8988T (cell line): ENCODE data around the gene KCNG1.
"Not testable (repeated sequence)": the region's sequence is repeated elsewhere in the genome, so short reads cannot be mapped to it uniquely, and the experiment has no call there.

Source experiments
- DNase-seq: peaks from one replicate; pipeline ENCODE4 v3.0.0; 2011

Gene KCNG1, protein sequence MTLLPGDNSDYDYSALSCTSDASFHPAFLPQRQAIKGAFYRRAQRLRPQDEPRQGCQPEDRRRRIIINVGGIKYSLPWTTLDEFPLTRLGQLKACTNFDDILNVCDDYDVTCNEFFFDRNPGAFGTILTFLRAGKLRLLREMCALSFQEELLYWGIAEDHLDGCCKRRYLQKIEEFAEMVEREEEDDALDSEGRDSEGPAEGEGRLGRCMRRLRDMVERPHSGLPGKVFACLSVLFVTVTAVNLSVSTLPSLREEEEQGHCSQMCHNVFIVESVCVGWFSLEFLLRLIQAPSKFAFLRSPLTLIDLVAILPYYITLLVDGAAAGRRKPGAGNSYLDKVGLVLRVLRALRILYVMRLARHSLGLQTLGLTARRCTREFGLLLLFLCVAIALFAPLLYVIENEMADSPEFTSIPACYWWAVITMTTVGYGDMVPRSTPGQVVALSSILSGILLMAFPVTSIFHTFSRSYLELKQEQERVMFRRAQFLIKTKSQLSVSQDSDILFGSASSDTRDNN

DNA sequence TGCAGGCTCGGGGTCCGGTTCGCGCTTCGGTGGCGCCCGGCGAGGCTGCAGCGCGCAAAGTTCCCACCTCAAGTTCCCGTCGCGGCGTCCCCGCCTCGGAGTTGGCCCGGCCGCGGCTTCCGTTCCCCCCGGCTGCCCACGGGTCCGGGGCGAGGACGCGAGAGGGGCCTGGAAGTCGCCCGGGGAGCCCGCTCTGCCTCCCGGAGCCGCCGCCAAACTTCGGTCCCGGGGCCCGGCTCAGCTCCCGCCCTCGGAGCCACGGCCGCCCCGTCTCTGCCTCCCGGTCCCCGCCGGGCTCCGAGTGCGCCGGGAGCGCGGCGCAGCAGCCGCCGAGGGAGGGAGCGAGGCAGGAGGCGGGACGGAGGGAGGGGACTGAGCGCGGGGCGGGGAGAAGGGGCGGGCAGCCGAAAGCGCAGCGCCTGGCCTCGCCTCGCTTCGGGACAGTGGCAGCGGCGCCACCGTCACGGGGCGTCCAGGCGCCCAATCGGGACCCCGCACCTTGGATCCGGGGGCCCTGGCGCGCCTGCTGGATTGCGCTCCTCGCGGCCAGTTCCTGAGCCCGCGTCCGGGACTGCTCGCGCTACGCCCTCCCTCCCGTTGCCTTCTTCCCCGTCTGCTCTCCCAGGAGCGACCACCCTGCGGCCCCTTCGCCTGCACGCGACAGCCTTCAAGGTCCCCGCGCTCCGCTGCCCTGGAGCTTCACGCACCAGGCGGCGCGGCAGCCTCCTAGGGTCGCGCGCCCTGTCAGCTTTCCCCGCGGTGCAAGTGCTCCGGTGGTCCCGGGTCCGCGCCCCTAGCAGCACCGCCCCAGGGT lies at the start of gene KCNG1:
Gene KCNG1 (minus strand): TSS at position 305 of the 814 bp plus-strand sequence. CDS start 12,769 bp downstream, outside the sequence.
- DNase-seq, result peak; percentile 61

DNA sequence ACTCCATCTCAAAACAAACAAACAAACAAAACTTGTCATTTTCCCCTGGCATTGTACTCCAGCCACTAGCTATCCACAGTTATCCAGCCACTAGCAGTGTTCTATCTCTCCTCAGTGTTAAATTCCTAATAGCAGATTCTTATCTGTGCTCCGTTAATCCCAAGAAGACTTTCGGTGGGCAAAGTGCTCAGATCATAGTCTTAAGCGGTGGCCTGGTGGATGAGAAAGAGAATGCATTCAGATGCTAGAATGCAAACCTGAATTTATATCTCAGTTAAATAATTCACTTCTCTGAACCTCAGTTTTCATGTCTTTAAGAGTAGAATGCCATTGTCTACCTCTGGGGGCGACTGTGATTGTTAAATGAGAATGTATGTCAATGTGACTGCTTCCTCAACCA lies 47.7 kb upstream of the KCNG1 start:
- DNase-seq, result no peak

DNA sequence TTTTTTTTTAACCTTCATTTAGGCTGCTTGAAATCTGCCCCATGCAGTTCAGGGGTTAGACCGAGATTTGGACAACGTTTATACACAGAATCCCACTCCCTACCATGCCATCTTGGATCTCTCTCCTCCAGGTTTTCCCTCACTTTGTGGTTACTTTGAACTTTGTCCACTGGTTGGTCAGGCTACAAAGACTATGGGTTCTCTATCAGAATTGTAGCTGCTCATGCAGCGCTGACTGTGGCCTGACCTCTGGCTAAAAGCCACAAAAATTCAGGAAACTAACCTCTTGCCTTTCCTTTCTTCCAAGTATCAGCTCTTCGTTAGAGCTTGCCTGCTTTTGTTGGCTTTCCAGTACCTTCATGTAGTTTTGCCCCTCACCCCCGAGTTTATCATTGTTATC lies 44.9 kb upstream of the KCNG1 start:
- no peak for DNase-seq

DNA sequence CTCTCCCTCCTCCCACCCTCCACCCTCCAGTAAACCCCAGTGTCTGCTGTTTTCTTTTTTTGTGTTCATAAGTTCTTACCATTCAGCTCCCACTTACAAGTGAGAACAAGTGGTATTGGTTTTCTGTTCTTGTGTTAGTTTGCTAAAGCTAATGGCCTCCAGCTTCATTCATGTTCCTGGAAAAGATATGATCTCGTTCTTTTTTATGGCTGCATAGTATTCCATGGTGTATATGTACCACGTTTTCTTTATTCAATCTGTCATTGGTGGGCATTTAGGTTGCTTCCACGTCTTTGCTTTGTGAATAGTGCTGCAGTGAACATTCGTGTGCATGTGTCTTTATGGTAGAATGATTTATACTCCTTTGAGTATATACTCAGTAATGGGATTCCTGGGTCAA lies 42.7 kb upstream of the KCNG1 start:
- DNase-seq, result no peak

DNA sequence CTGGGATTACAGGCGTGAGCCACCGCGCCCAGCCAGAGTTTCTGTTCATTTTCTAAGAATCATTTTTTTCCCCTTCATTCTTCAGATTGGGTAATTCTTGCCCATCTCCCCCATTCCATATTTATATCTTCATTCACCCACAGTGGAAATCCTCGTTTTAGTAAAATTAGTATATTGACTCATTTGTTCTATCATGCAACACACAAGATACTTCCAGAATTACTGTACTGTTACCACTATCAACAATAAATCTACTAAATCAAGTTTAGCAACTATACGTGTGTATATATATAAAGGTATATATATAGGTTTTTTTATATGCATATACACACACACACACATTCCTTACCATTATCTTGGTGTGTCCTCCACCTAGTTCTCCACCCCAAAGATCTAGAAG lies 41.2 kb upstream of the KCNG1 start:
- DNase-seq, result no peak

DNA sequence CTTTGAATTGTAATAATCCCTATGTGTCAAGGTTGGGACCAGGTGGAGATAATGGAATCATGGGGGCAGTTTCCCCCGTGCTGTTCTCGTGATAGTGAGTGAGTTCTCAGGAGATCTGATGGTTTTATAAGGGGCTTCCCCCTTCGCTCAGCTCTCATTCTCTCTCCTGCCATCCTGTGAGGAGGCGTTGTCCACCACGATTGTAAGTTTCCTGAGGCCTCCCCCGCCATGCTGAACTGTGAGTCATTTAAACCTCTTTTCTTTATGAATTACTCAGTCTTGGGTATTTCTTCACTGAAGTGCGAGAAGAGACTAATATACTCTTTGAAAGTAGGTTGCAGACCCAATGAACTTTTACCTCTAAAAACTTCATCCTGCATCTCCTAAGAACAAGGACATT lies 39.2 kb upstream of the KCNG1 start:
- no peak for DNase-seq

DNA sequence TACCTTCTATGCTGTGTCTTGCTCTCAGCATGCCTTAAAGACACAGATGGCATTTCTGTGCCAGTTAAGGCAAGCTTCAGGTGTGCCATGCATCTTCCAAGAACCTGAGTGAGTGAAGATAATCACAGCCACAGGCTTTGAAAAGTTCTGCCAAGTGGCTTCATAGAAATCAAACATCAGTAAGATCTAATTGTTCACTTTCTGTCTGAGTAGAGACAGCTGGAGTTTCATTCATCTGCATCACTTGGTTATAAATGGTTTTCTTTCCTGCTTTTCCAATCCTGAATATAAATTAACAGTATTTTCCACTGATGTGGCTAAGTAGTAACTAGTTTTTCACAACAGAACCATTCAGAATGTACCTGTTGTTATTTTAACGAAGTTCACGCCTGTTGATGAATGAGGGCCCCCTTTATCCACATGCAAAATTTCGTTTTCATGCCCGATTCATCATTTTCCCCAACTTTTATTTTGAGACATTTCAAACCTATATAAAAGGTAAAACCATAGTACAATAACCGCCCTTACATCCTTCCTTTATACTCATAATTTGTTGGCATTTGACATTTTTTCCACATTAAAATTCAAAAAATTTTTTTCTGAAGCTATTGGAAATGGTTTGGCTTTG lies 38.6 kb upstream of the KCNG1 start:
- DNase-seq, result no peak

DNA sequence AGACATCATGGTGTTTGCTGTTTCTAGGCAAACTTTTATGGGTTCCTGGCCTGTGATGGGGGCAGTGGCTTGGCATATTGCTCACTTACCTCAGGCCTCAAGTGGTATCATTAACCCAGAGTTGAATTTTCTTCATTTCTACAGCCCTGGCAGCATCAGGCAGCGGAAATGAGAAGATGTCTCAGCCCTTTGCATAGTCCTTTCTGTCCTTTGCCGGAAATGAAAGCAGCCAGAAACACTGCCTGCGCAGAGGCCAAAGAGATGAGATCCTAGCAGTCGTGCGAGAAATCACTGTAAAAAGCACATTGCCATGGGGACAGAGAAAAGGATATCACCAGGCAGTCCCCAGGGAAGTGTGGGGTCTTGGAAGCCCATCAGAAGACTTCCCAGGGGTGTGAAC lies 37.4 kb upstream of the KCNG1 start:
- no peak for DNase-seq

DNA sequence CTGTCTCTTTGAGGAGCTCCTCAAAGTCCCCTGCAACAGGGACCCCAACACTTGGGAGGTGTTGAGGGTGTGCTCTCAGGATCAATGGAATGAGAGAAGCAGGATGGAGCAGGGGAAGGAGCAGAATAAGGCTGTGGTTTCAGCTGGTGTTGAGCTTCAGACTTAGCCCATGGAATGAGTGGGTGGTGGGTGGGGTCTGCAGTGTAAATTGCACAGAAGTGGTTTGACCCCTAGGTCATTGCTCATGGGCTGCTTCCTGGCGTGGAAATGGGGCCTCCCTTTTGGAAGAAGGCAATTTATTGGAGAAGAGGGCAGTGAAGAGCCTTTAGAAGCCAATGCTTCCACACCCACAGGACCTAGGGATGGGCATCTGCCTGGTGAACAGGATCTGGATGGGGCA lies 37.0 kb upstream of the KCNG1 start:
- DNase-seq, result no peak

DNA sequence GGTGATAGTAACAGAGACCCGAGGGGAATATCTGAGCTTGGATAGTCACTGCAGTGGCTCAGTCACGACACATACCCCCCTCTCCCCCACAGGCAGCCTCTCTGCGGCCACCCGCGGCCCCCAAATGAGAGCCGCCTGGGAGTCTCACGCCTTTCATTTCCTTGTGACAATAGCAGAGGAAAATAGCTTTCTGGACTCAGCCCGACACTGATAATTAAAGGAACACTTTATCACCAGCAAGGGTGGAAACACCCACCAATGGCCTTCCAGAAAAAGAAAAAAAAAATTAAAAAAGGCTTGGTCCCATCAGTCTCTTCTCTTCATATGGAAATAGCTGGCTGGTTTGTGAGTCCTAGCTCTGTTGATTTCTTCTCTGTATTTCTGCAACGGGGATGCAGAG lies 35.1 kb upstream of the KCNG1 start:
- DNase-seq, result no peak

DNA sequence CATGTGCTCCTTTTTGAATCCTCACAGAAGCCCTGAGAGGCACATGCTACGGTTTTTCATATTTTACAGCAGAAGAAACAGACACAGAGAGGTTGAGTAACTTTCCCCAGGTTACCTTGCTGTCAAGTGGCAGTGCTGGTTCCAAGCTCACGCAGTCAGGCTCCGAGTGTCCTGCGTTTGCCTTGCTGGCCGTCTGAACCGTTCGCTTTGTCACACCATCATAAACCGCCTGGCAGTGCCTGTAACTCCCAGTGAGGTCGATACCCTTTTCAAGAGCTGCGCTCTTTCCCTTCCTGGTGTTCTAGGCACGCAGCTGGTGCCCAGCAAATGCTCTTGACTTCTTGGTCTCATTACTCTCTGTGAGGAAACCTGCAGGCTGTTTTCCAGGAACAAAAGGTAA lies 31.3 kb upstream of the KCNG1 start:
- DNase-seq, result no peak

DNA sequence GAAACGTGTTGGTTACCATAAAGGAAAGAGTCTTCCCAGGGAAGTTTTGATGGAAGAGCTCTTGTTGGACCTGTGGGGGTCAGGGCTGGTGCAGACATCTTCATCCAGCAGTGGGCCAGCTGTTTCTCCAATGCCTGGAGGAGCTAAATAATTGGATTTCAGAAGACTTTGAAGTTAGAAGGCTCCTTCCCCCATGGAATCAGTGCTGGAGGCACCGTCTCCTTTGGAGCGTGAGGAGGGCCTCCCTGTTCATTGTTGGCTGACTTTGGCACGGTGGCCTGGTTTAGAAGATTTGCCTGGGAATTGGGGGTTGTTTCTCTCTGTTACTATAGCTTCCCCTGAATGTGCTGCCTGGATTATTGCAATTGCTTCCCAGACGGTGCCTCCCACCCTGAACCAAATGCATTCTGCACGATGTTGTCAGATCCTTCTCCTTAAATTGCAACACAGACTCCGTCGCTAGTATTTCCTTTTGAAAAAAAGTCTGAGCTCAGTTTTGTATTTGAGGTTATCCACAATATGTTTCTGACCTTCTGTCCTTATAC lies 27.7 kb upstream of the KCNG1 start:
- no peak for DNase-seq

DNA sequence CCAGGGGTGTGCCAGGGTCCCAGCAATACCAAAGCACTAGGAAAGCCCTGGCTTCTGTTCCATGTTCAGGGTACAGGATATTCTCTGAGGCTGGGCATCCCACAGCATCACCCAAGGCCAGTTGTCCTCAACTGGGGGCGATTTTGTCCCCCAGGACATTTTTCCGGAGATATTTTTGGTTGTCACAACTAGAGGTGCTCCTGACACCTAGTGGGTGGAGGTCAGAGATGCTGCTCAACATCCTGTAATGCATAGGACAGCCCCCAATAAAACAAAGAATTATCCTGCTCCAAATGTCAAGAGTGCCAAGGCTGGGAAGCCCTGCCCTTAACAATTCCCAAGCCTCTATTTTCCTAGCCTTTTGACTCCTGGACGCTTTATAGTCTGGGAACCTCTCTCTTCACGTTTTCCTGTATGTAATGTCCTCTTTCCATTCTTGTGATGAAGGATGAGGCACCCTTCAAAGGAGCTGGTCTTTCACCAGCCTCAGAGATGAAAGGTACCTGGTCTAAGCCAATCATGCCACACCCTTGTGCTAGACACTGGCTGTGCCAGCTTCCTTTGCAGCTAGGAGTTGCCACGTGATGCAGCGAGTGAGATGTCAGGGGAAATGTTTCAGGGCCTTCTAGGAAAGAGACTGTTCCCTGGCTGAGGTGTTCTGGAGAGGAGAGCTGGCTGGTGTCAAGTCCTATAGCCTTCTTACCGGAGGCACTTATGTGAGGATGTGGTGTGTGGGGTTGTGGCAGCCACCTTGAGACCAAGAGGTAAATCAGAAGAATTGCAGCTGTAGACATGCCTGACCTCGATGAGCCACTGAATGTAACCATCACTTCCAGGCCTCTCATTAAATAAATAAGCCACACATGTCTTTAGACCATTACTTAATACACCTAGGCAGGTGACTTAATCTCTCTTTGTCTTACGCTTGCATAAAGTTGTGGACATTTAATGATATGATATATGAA lies 23.4 kb upstream of the KCNG1 start:
- DNase-seq, result no peak

DNA sequence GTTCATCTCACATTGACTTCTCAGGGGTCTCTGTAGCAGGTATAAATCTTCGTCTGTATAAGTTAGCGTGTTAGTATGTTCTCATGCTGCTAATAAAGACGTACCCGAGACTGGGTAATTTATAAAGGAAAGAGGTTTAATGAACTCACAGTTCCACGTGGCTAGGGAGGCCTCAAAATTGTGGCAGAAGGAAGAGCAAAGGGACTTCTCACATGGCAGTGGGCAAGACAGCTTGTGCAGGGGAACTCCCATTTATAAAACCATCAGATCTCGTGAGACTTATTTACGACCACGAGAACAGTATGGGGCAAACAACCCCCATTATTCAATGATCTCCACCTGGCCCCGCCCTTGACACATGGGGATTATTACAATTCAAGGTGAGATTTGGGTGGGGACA lies 22.6 kb upstream of the KCNG1 start:
- DNase-seq, result not testable (repeated sequence)

DNA sequence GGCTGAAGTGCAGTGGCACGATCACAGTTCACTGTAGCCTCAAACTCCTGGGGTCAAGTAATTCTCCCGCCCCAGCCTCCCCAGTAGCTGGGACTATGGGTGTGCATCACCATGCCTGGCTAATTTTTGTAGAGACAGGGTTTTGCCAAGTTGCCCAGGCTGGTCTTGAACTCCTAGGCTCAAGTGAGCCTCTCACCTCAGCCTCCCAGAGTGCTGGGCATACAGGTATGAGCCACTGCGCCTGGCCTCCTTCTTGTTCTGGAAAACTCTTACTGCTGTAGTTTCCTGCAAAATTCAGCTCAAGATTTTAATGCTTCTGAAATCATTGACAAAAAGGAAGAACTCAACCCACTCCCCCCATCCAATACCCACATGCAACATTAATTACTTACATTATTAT lies 21.9 kb upstream of the KCNG1 start:
- no peak for DNase-seq

DNA sequence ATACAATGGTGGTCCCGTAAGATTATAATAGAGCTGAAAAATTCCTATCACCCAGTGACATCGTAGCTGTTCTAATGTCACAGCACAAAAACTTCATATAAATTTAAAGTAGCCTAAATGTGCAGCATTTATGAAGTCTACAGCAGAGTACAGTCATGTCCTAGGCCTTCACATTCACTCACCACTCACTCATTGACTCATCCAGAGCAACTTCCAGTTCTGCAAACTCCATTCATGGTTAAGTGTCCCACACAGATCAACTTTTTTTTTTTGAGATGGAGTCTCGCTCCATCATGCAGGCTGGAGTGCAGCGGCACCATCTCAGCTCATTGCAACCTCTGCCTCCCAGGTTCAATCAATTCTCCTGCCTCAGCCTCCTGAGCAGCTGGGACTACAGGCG lies 20.9 kb upstream of the KCNG1 start:
- DNase-seq, result no peak

DNA sequence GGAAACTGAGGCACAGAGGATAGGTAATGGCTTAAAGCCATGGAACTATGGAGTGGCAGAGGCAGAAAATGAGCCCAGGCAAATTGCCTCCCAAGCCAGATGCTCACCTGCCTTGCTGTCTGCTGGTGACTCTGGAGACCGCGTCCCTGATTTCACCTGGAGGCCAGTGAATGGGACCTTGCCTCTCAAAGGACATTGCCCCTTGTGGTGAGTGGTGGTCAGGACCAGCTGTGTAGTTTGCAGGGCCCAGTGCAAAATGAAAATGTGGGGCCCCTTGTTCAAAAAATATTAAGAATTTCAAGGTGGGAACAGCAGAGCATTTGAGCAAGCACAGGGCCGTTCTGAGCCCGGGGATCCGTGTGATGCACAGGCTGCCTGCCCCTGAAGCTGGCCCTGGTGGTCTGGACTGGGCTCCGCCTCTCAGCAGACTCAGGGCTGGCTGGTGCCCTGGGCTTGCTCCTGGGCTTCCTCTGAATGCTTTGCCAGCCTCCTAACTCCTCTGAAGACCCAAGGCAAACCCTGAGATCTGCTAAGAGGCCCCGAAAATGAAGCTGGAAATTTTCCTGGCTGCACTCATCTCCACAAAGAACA lies 19.8 kb upstream of the KCNG1 start:
- DNase-seq, result no peak

DNA sequence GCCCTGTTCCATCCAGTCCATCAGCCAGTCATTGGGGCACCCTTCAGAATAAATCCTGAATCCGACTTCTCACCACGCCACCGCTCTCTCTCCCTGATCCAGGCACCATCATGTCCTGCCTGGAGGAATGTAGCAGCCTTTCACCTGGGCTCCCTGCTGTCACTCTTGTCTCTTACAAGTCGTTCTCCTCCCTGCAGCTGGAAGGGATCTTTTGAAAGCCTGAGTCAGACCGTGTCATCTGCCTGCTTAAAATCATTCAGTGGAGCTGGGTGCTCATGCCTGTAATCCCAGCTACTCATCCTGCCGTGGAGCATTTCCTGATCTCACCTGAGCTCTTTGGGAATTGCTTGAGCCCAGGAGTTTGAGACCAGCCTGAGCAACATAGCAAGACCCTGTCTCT lies 19.2 kb upstream of the KCNG1 start:
- no peak for DNase-seq

DNA sequence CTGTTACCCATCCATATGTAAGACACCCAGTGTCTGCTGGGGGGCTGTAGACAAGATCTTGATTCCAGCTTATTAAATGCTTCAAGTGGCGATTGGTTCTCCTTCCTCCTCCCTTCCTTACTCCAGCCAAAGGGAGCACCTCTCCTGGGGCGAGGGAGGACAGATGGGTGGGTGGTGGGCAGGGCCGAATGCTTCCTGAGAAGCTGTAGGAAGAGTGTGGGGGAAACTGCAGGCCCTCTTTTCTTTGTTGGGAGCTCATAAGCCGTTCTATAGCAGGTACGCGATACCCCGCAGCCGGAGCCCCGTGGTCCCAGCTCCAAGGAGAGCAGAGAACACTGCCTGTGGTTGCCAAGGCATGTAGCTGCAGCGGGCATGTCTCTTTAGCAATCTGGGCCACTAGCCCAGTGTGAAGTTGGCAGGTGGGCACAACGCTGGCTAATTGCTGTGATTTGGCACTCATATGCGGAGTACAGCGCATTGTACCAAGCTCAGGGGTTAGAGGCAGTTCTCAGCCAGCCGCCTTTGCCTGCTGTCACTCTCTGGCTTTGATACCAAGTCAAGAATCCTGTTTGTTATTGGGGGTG lies 14.7 kb upstream of the KCNG1 start:
- no peak for DNase-seq

DNA sequence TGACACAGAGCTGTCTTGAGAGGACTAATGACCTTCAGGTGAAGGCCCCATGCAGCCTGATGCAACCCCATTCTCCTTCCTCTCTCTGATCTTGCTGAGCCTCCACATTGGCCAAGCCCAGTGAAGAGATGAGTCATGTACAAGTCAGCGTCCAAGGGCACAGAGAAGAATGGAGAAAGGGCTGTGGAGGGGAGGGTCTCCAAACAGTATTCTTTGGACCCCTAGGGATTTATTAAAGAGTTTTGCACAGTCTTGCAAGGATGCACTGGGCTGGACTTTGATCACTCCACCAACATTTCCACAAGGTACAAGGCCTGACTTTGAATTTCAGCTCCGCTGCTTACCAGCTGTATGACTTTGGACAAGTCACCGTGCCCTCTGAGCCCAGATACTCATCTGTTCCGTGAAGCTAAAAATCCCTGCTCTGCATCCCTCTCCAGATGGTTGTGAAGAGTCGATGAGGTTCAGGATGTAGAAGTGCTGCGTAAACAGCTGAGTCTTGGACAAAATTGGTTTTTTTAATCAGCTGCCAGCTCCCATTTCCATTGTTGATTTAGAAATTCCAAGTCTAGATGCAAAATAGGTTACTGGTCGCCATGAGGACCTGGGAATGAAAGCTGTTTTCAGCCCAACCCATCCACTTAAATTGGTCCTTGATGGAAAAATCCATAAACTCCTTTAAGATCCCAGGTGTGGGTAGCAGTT lies 14.1 kb upstream of the KCNG1 start:
- no peak for DNase-seq

DNA sequence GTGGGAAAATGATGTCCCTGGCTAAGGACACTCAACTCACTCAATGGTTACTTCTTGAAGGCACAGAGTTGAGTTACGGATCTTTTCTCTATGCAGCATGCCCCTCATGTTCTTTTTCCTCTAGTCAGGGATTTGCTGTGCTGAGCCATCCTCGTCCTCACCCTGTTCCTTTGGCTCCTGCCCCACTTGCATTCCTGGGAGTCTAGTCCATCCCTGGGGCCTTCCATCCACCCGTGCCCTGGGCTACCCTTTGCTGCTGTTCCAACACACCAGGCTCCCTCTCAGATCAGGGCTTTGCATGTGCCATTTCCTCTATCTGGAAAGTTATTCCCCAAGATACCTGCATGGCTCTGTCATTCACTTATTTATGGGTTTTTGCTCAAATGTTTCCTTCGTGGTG lies 13.3 kb upstream of the KCNG1 start:
- no peak for DNase-seq
